HG02571 (cell line): Measurements from ENCODE around the gene OGFOD3.

Experiments
- ATAC-seq: cut with Tn5 transposase; IDR thresholded peaks from one replicate; pipeline ENCODE4 v1.9.1; 2021; ENCODE audit warnings: mild to moderate bottlenecking, moderate library complexity; ENCODE audit not compliant: unreplicated experiment

The OGFOD3 gene

DNA sequence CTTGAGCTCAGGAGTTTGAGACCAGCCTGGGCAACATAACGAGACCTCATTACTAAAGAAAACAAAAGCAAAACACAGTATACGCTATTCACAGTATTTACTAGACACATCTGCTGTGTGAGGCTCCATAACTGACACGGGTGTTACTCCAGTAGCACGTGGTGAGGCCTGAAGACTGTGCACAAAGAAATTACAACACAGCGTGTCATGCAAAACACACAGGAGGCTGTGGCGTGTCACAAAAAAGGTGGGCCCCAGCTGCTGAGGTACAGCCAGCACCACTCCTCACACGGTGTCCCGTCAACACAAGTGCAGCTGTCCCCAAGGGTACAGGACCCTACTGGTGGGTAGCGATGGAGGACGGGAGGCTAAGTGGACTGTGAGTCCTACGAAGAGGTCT, 29.5 kb upstream of the OGFOD3 start:
- no peak for ATAC-seq

DNA sequence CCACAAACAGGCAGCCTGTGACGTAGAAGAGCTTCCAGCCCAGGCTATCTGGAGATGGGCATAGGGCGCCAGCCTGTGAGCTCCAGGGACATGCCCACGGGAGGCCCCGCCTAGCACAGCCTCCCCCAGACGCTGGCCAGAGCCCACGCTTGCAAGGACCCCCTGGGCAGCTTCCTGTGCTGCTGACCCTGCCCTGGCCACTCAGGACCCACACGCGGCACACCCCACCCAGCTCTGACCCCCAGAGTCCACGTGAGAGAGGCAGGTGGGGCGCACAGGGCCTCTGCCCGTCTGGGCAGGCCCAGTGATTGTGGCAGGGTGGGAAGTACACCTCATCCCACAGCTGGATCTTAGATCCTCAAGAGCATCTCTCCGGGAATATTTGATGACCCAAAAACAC, 28.3 kb upstream of the OGFOD3 start:
- ATAC-seq: no peak

DNA sequence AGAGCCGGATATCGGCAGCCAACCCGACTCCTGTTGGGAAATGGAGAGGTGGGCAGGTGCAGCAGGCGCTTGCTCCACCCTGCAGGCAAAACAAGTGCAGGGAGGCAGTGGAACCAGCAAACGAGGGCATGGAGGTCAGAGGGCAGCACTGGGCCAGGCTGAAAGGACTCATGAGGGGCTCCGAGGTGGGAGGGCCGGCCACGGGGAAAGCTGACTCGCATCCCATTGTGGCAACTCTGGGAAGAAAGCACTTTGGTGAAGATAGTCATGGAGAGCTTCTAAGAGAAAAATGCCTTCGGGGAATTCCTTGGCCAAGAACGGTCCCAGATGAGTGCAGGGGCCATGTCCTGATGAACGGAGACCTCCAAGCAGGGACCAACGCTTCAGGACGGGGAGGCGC, 27.7 kb upstream of the OGFOD3 start:
- no peak for ATAC-seq

DNA sequence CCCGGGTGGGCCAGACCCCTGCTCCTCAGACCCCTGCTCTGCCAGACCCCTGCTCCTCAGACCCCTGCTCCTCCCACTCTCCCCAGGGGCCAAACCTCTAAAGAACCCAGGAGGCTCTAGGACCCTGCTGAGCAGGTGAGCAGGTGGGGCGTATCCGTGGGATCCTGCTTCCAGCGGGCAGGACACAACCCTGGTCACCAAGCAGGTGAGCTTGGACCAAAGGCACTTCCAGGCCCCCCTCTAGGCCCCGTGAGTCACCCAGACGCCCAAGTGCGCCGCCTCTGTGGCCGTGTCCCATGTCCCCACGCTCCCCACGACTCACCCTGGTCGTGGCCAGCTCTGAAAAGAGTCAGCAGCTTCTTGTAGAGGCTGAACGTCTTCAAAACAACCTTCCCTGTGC, 27.2 kb upstream of the OGFOD3 start:
- ATAC-seq: no peak

DNA sequence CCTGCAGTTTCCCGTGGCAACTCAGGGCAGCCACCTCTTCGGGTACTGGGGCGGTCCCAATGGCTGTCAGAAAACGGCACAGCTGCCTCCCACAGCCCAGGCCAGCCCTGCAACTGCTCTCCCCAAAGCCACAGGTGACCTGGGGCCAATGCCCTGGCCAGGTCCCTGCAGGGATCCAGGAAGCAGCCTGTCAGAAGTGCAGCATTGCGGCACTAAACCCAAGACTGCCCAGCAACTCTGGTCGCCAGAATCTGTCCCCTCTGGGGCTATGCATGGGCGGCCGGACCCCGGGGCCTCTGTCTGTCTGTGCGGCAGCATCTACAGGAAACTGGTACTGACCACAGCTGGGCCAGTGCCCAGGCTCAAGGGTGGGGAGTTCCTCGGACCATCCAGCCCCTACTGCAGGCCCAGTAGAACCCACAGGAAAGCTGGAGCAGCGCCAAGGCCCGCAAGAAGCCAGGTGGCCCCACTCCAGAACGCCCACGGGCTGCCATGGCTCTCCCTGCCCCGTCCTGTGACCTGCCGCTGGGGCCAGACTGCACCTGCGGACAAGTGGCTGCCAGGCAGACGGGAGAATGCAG, 26.6 kb upstream of the OGFOD3 start:
- ATAC-seq: no peak

DNA sequence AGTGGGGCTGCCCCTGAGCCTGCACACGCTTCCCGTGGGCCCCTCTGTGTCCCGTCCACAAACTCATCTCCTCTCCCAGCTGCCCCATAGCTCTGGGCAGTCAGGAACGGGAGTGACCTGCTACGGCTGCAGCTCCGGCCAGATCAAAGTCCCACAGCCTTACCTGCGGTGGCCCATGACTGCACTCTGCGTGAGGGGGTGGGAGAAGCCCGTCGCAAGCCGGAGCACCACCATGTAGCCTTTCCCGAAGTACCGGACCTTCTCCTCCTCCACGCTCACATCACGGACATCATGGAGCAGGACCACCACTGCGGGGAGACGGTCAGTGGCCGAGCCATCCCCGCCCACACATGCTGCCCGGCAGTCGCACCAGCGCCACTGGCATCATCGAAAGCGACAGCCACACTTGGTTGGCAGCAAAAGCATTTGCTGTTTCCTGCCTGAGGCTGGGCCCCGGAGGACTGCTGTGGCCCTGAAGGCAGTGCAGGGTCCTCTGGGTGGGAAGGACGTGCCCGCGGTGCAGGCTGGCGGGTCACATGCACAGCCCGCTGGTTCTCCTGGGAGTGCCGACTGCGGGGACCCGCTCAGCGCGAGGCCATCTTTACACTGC, 26.0 kb upstream of the OGFOD3 start:
- no peak for ATAC-seq

DNA sequence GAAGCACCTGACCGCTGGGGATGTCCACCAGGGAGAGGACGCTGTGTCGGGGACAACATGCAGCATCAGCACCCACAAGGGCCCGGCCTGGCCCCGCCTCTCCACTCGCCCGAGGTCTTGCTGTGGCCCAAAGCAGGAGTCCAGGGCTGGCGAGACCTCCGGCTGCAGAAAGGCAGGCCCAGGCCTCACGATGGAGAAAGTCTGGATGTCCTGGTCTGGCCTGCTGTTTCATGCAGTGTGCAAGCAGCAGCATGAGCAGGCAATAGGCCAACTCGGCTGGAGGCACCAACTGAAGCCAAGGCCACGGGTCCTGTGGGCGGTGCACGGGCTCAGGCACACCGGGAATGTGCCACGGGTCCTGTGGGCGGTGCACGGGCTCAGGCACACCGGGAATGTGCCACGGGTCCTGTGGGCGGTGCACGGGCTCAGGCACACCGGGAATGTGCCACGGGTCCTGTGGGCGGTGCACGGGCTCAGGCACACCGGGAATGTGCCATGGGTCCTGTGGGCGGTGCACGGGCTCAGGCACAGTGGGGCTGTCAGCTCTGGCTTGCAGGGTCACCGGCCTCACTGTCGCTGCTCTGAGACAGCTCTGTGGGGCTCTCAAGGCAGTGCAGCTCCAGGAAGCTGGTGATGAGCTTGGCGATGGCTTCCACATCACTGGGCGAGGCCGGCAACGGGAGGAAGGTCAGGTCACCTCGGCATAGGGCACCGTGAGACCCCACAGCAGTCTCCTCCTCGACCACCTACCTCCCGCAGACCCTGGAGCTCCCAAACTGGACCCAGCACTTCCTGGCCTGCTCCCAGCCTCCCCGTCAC, 25.3 kb upstream of the OGFOD3 start:
- ATAC-seq: no peak

DNA sequence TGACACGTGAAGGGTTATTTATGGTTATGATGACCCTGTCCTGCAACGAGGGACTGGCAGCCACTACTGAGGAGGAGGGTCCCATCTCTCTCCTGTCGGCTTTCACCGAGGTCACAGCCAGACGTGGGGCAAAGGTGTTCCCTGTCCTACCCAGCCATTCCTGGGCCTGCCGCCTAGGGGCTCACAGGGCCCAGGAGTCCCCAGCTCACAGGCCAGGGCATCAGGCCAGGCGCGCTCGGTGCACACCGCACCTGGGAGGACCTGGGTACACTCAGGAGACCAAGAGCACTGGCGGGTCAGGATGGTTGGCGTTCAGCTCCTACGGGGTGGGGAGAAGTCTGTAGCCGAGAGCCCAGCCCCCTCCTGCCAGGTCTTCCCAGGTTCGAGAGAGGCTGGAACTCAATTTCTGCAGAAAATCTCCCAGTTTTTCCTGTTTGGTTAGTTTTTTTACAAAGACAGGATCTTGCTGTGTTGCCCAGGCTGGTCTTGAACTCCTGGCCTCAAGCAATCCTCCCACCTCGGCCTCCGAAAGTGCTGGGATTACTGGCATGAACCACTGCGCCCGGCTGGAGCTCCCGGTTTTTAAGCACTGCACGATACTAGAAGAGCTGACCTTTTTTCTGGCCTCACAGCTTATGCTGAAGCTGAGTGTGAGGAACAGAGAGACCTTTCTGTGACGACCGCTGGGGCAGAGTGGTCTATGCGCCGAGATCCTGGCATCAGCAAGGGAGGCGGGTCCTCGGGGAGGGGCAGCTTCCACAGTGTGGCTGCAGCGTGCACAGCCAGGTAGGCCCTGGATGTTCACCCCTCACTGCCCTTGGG, 24.5 kb upstream of the OGFOD3 start:
- ATAC-seq: no peak

DNA sequence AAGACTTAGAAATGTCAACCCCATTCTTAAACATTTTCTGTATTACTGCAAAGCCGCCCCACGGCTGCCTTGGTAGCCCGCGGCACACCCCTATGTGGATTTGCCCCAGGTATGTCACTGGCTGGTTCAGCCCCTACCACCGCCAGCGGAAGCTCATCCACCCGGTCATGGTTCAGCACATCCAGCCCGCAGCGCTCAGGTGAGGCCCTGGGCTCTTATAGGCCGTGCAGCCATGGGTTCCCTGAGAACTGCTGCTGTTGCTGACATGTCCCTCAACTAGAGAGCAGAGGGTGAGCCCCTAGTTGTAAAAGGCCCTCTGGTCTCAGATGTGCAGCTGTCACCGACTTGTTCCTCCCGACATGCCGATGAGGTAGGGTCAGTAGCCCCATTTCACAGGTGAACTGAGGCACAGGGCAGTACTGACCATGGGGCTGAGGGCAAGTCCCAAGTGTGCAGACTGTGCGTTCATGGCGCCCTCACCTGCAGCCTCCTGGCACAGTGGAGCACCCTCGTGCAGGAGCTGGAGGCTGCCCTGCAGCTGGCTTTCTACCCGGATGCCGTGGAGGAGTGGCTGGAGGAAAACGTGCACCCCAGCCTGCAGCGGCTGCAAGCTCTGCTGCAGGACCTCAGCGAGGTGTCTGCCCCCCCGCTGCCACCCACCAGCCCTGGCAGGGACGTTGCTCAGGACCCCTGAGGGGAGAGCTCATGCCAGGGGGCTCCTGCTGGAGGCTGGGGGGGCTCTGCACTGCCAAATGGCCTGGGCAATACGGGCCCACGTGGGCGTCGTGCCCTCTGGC, 23.5 kb upstream of the OGFOD3 start:
- ATAC-seq: no peak

DNA sequence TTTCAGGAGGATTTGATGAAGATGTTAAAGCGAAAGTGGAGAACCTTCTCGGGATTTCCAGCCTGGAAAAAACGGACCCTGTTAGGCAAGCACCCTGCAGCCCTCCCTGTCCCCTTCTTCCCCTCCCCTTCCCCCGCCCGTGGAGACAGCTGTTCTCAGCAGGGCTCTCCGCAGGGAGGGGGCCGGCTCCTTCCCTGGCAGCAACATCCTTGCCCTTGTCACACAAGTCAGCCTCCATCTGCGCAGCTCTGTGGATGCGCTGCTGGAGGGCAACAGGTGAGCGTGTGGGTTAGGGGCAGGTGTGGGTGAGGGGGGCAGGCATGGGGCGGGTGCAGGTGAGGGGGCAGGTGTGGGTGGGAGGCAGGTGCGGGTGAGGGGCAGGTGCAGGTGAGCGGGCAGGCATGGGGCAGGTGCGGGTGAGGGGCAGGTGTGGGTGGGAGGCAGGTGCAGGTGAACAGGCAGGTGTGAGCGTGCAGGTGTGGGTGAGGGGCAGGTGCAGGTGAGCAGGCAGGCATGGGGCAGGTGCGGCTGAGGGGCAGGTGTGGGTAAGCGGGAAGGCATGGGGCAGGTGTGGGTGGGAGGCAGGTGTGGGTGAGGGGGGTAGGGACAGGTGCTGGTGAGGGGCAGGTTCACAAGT, 22.7 kb upstream of the OGFOD3 start:
- ATAC-seq: no peak

DNA sequence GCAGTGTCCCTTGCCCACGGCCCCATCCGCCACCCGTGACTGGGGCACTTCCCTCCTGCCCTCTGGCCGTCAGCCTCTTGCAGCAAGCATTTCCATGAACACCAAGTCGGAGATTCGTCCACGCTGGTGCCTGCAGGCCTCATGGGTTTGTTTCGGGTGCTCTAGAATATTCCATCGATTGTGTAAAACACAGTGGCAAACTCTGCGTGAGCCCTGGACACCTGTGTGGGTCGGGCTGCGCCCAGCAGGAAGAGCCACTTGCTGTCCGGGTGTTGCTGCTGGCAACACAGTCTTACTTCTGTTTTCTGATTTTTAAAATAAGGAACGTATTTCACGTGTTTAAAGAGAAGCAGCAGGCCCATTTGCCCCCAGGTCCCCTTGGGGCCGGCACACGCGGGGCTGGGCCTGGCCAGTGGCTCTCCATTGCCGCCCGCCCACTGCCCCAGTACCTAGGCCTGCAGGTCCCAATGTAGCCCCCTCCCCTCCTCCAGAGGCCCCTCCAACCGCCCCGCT, 22.1 kb upstream of the OGFOD3 start:
- no peak for ATAC-seq

DNA sequence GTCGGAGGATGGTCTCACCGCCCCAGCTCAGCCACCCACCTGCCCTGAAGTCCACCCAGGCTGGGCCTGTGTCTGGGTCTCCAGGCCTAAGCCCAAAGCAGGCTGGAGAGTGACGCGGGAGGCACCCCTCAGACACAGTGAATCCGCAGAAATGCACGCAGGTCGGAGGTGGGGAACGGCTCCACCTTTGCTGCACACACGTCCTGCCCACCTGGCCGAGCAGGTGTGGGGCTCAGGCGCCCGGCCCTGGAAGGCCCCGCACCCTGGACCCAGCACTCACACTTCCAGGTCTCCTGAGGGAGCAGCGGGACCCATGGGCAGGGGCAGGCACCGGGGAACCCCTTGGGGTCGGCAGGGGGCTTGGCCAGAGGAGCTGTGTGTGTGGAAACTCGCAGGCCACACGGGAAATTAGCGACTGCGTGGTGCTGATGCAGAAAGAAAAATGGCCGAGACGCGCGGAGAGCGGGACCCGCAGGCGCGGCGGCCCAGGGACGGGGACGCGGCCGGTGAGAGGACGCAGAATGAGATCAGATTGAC, 21.5 kb upstream of the OGFOD3 start:
- ATAC-seq: no peak

DNA sequence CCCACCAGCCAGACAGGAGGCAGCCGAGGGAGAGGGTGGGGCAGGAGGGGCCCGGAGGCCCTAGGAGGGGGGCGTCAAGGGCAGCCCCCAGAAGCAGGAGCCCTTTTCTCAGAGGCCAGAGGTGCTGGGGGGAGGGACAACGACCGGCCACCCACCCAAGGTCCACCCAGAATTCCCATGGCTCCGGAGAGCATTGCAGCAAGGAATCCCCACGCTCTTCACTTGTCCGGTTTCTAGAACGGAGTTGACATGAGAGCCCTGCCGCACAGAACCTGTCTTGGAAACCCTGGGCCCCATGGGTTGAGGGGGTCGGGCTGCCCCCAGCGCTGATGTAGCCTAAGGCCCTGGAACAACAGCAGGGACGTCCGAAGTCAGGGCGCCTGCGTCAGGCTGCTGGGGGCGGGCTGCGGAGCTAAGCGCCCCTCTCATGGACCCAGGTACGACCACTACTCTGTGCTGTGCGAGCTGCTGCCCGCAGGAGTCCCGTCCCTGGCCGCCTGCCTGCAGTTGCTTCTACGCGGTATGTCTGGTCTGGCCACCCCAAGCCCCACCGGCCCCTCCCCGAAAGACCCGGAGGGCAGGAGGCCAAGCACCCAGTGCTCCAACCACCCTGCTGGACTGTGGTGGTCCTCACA, 20.9 kb upstream of the OGFOD3 start:
- ATAC-seq: no peak

DNA sequence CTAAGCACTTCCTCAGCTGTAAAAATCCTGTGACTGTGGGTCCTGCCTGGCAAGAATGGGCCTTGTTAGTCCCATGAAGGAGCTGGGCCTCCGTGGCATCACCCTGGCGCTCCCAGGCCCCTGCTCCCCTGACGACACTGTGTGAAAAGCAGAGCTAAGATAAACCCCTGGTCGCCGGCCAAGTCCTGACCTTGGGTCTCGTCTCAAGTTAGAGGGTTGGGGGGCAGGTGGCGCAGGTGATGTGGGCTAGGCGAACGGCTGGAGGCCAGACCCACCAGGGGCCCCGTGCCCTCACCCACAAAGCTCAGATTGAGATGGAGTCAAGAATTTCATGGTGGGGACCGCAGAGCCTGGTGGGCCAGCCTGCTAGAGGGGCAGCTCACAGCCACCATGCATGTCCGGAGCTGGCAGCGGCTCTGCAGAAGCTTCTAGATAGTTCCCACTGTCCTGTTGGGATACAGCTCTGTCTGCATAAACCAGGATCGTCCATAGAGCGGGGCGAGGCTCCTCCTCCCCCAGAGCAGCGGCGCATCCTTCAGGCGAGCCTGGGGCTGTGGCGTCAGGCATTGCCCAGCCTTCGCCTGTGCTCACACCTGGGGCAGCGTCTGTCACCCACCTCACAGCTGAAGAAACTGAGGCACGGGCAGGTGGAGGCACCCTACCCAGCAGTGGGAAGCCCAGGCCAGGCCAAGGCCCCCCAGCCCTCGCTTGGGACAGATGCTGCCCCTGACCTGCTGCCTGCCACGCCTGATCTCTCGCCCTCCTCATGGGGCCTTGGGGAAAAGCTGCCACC, 20.2 kb upstream of the OGFOD3 start:
- no peak for ATAC-seq

DNA sequence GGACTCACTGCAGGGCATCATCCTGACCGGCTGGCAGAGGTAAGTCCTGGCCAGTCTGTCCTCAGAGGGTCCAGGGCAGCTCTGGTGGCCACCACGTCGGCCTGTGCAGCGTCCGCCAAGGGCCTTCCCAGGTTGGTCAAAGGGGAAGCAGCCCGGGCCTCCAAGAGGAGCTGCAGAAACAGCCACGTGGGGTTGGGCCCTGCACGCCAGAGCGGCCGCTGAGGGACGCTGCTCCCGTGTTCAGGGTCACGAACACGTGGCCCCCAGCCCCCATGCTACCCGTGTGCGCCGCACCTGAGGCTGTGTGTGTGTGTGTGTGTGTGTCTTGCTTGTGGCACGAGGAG, 18.9 kb upstream of the OGFOD3 start:
- no peak for ATAC-seq

DNA sequence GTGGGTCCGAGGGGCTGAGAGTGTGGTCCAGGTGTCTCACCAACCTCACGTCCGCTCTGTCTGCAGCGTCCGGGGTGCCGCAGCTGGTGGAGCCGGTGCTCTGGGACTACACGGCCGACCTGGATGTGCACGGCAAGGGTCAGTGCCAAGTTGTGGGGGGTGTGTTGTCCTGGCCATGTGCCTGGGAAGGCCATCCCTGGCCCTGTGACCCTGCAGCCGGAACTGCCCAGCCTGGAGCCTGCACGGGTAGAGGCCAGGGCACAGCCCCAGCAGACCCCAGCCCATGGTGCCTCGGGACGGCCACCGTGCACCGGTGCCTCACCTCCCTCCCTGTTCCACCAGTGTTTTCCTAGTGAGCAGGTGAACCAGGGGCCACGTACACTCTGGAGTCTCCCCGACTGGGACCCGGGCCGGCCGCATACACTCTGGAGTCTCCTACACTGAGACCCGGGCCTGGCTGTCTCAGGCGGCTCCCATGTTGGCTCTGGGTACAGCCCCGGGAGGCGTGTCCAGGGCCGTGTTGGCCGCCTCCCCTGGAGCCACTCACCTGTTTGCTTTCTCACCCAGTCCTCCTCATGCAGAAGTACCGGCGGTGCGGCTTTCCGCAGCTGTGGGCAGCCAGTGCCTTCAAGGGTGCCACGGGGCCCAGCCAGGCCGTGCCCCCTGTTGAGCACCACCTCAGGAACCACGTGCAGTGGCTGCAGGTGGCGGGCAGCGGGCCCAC, 18.4 kb upstream of the OGFOD3 start:
- no peak for ATAC-seq

DNA sequence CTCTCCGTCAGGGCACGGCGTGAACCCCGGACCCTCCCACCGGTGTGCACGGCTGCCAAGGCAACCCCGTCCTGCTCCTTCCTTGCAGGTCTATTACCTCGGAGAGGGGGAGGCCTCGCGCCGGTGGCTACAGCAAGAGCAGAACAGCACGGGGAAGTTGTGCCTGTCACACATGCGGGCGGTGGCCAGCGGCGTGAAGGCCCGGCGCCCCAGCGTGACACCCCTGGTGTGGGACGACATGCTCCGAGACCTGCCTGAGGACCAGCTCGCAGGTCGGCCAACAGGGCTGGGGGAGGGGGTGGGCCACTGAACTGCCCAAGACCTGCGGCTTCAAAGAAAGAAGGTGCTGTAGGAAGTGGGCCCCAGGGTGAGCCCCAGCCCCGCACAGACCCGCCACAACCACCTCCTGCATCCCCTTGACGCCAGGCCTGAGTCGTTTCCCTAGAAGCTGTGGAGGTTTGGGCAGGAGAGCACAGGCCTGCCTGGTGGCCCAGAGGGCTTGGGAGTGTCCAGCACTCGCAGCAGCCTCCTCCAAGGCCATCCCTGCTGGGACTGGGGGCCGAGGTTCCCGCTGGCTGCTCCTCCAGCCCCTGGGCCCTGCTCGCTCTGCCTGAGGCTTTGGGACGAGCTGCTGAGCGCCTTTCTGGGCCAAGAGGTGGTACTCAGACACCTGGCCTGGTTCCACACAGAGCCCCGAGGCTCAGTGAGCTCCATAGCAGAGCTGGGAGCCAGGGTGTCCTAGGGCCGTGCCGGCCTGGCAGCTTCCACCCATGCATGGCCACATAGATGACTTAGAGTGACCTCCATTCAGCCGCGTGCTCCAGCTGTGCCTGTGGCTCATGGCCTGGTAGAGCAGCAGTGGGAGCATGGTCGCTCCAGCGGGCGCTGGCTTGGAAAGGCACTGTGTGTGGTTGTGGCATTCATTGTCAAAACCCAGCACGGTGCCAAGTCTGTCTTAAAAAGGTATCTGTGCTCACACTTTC, 17.5 kb upstream of the OGFOD3 start:
- no peak for ATAC-seq
